GM23338 (cell line): ENCODE measurements around the gene SOAT2. TPM values are rescaled to one million over a fixed set of nuclear protein-coding genes. Genes with fewer than 3 reads are reported as not detected.

Source experiments
- ATAC-seq: fragments of 200-7000 bp; cut with Tn5 transposase; 3 replicates; pipeline ENCODE4 v1.9.1; 2020
- DNase-seq: peaks from one replicate; pipeline ENCODE4 v3.0.0-alpha.2; 2015; ENCODE audit warnings: low spot score
- H2AFZ ChIP-seq: fragments of 200-600 bp; sonication (generic); 2 replicates; pipeline ENCODE4 v1.8.0; 2016; ENCODE audit warnings: antibody characterized with exemption, mild to moderate bottlenecking, moderate library complexity
- H3F3A ChIP-seq: fragments of 200-600 bp; sonication (generic); replicated peaks from 2 replicates; pipeline ENCODE4 v1.8.0; 2017; ENCODE audit warnings: antibody characterized with exemption, mixed run types, low read depth
- H3K27ac ChIP-seq: fragments of 200-600 bp; sonication (generic); 2 replicates; pipeline ENCODE4 v1.6.1; 2016; ENCODE audit warnings: low read depth
- H3K27me3 ChIP-seq: fragments of 200-600 bp; sonication (generic); 2 replicates; pipeline ENCODE4 v1.8.0; 2016; ENCODE audit warnings: mild to moderate bottlenecking, mixed run types, moderate library complexity; ENCODE audit not compliant: insufficient read depth
- H3K36me3 ChIP-seq: fragments of 200-600 bp; sonication (generic); 2 replicates; pipeline ENCODE4 v1.8.0; 2016; ENCODE audit warnings: mild to moderate bottlenecking; ENCODE audit not compliant: insufficient read depth
- H3K4me1 ChIP-seq: fragments of 200-600 bp; sonication (generic); 2 replicates; pipeline ENCODE4 v1.8.0; 2016; ENCODE audit warnings: mild to moderate bottlenecking, moderate library complexity; ENCODE audit not compliant: insufficient read depth
- H3K4me2 ChIP-seq: fragments of 200-600 bp; sonication (generic); 2 replicates; pipeline ENCODE4 v1.7.1; 2017; ENCODE audit warnings: mixed run types
- H3K4me3 ChIP-seq: fragments of 200-600 bp; sonication (generic); 2 replicates; pipeline ENCODE4 v1.6.1; 2016; ENCODE audit warnings: mixed run types
- H3K79me2 ChIP-seq: fragments of 200-600 bp; sonication (generic); replicated peaks from 2 replicates; pipeline ENCODE4 v1.8.0; 2017; ENCODE audit warnings: mild to moderate bottlenecking; ENCODE audit not compliant: insufficient read depth
- H3K9me2 ChIP-seq: fragments of 200-600 bp; sonication (generic); 2 replicates; pipeline ENCODE4 v1.8.0; 2017; ENCODE audit not compliant: insufficient read depth
- H4K20me1 ChIP-seq: fragments of 200-600 bp; sonication (generic); replicated peaks from 2 replicates; pipeline ENCODE4 v1.8.0; 2017; ENCODE audit warnings: mild to moderate bottlenecking; ENCODE audit not compliant: insufficient read depth
- H3K27ac Mint-ChIP-seq: 2 replicates; pipeline ENCODE4 v1.8.0; 2020; ENCODE audit warnings: inconsistent platforms, mild to moderate bottlenecking, moderate library complexity, mixed read lengths
- H3K27me3 Mint-ChIP-seq: 3 replicates; pipeline ENCODE4 v1.8.0; 2022; ENCODE audit warnings: low read depth, mild to moderate bottlenecking, moderate library complexity, mixed read lengths, inconsistent platforms; ENCODE audit not compliant: insufficient read depth, poor library complexity
- H3K36me3 Mint-ChIP-seq: 3 replicates; pipeline ENCODE4 v1.8.0; 2021; ENCODE audit warnings: low read depth, mild to moderate bottlenecking, inconsistent platforms, moderate library complexity, mixed read lengths
- H3K4me1 Mint-ChIP-seq: 3 replicates; pipeline ENCODE4 v1.8.0; 2020; ENCODE audit warnings: mild to moderate bottlenecking, inconsistent platforms, mixed read lengths
- H3K4me3 Mint-ChIP-seq: 3 replicates; pipeline ENCODE4 v1.8.0; 2021; ENCODE audit warnings: moderate library complexity, mild to moderate bottlenecking, inconsistent platforms, mixed read lengths
- H3K9me3 Mint-ChIP-seq: 3 replicates; pipeline ENCODE4 v1.8.0; 2020; ENCODE audit warnings: moderate library complexity, mild to moderate bottlenecking, inconsistent platforms, mixed read lengths
- ETS1 ChIP-seq: IDR thresholded peaks from 2 replicates; pipeline ENCODE4 v1.6.1; 2016; ENCODE audit warnings: antibody characterized with exemption
- EZH2 ChIP-seq: fragments of 200-600 bp; sonication (generic); IDR thresholded peaks from one replicate; pipeline ENCODE4 v1.8.0; 2017; ENCODE audit warnings: antibody characterized with exemption, mild to moderate bottlenecking, low read depth; ENCODE audit not compliant: unreplicated experiment
- NANOG ChIP-seq: IDR thresholded peaks from 2 replicates; pipeline ENCODE4 v1.6.1; 2016; ENCODE audit warnings: antibody characterized with exemption, borderline replicate concordance
- POLR2AphosphoS5 ChIP-seq: IDR thresholded peaks from 2 replicates; pipeline ENCODE4 v1.6.1; 2016; ENCODE audit warnings: antibody characterized with exemption, low read depth
- STAT1 ChIP-seq: IDR thresholded peaks from one replicate; pipeline ENCODE4 v1.6.1; 2016; ENCODE audit warnings: antibody characterized with exemption; ENCODE audit not compliant: unreplicated experiment
- ZNF114 ChIP-seq: fragments of 250-450 bp; sonication (Bioruptor Pico); IDR thresholded peaks from 2 replicates; pipeline ENCODE4 v1.5.0; 2020; ENCODE audit warnings: mild to moderate bottlenecking, moderate library complexity
- ZNF331 ChIP-seq: fragments of 250-450 bp; sonication (Bioruptor Pico); IDR thresholded peaks from 2 replicates; pipeline ENCODE4 v1.5.0; 2020; ENCODE audit warnings: low read depth, mild to moderate bottlenecking, moderate library complexity
- ZNF462 ChIP-seq: fragments of 250-450 bp; sonication (Bioruptor Pico); IDR thresholded peaks from 2 replicates; pipeline ENCODE4 v1.5.0; 2020; ENCODE audit warnings: mild to moderate bottlenecking, moderate library complexity
- polyA plus RNA-seq: library from polyadenylated mRNA; unstranded; fragments of >200 nt; fragmentation: Nextera tagmentation; extraction: Ambion mirVana; gene quantifications from 2 replicates; pipeline ENCODE4 v1.2.1, GENCODE V29; 2016
- total RNA-seq: library from RNA; depleted of rRNA; stranded (reverse); fragments of >200 nt; shearing (Covaris generic); gene quantifications from 2 replicates; pipeline ENCODE4 v1.2.3, GENCODE V29; 2014
- TF ChIP-seq, protein P1 (sequence below): IDR thresholded peaks from one replicate; pipeline ENCODE4 v1.6.1; 2018; ENCODE audit warnings: antibody characterized with exemption; ENCODE audit not compliant: unreplicated experiment

The SOAT2 gene
- total and polyA plus RNA-seq, 2 experiments from 2014 or later: not detected

DNA sequence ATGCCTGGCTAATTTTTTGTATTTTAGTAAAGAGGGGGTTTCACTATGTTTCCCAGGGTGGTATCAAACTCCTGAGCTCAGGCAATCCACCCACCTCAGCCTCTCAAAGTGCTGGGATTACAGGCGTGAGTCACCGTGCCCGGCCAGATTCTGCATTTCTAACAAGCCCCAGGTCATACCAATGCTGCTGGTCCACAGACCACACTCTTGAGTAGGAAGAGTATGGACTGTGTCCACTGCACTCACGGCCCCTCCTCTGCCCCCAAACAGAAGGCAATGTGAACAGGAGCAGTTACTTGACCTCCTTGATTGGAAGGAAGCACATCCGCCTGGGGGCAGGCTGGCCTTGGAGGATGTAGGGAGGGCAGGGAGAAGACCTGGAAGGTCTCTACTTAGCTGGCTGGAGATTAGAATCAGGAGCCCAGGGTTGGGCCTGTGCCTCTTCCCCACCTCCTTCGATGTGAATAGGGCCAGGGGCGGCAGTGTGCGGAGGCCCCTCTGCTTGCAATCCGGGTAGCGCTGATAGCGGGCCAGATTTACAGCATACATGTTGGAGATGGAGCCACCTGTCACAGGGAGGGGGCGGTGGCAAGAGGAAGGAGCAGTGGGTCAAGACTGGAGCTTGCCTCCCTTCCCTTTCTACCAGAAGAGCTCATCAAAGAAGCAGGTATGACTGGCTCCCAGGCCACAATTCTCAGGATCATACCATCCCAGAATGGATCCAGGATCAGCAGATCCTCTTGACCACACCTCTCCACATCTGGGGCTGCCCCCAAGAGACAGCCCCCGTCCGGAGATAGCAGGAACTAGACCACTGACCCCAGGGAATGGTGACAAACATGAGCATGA lies 67.8 kb downstream of the SOAT2 start:
- Mint-ChIP-seq H3K36me3 (peaks cover 2% of the 10 kb centered on the region; the same call in 1 of the 3 replicates), H3K27ac (no peak overlapping the region), H3K9me3 (no peaks in the 10 kb centered on the region), H3K27me3 (peaks cover 65% of the 10 kb centered on the region), H3K4me1 (peaks cover 24% of the 10 kb centered on the region), H3K4me3 (no peak overlapping the region)
- ATAC-seq (no peak), DNase-seq (no peak)
- no peak overlapping the region for H3K4me3 ChIP-seq
- no peaks in the 10 kb centered on the region for H3F3A ChIP-seq
- peaks cover 12% of the 10 kb centered on the region for H4K20me1 ChIP-seq
- no peak overlapping the region for H2AFZ ChIP-seq
- H3K27me3 ChIP-seq: peaks cover 67% of the 10 kb centered on the region
- no peaks in the 10 kb centered on the region for H3K36me3 ChIP-seq
- H3K4me1 ChIP-seq: peaks cover 7% of the 10 kb centered on the region
- no peaks in the 10 kb centered on the region for H3K9me2 ChIP-seq
- no peaks in the 10 kb centered on the region for H3K79me2 ChIP-seq
- no peak overlapping the region for H3K4me2 ChIP-seq
- TF ChIP-seq NANOG (no peak), ZNF114 (CRISPR knock-in tag) (no peak), STAT1 (no peak), POLR2AphosphoS5 (no peak), ETS1 (no peak), EZH2 (no peak)
- TF ChIP-seq, protein P1, sequence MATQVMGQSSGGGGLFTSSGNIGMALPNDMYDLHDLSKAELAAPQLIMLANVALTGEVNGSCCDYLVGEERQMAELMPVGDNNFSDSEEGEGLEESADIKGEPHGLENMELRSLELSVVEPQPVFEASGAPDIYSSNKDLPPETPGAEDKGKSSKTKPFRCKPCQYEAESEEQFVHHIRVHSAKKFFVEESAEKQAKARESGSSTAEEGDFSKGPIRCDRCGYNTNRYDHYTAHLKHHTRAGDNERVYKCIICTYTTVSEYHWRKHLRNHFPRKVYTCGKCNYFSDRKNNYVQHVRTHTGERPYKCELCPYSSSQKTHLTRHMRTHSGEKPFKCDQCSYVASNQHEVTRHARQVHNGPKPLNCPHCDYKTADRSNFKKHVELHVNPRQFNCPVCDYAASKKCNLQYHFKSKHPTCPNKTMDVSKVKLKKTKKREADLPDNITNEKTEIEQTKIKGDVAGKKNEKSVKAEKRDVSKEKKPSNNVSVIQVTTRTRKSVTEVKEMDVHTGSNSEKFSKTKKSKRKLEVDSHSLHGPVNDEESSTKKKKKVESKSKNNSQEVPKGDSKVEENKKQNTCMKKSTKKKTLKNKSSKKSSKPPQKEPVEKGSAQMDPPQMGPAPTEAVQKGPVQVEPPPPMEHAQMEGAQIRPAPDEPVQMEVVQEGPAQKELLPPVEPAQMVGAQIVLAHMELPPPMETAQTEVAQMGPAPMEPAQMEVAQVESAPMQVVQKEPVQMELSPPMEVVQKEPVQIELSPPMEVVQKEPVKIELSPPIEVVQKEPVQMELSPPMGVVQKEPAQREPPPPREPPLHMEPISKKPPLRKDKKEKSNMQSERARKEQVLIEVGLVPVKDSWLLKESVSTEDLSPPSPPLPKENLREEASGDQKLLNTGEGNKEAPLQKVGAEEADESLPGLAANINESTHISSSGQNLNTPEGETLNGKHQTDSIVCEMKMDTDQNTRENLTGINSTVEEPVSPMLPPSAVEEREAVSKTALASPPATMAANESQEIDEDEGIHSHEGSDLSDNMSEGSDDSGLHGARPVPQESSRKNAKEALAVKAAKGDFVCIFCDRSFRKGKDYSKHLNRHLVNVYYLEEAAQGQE: no peak
- H3K27ac ChIP-seq: no peak overlapping the region

GRCh38 chr12:53171725-53172329 lies 68.5 kb downstream of the SOAT2 start:
- Histone ChIP-seq H3K27ac (no peak overlapping the region), H3K4me1 (peaks cover 7% of the 10 kb centered on the region), H3F3A (no peaks in the 10 kb centered on the region), H3K79me2 (no peaks in the 10 kb centered on the region), H2AFZ (no peak overlapping the region), H3K36me3 (no peaks in the 10 kb centered on the region), H4K20me1 (peaks cover 14% of the 10 kb centered on the region), H3K27me3 (peaks cover 74% of the 10 kb centered on the region), H3K9me2 (no peaks in the 10 kb centered on the region), H3K4me3 (no peak overlapping the region), H3K4me2 (no peak overlapping the region)
- Mint-ChIP-seq H3K27ac (no peak overlapping the region), H3K4me1 (peaks cover 24% of the 10 kb centered on the region), H3K36me3 (peaks cover 2% of the 10 kb centered on the region; the same call in 1 of the 3 replicates), H3K4me3 (no peak overlapping the region), H3K27me3 (peaks cover 72% of the 10 kb centered on the region), H3K9me3 (no peaks in the 10 kb centered on the region)
- DNase-seq (no peak), ATAC-seq (no peak)
- TF ChIP-seq ZNF462 (CRISPR knock-in tag): no peak
- TF ChIP-seq ZNF331: no peak
- TF ChIP-seq STAT1: no peak
- no peak for TF ChIP-seq EZH2
- no peak for TF ChIP-seq NANOG
